ENCODE results near the gene PMIS2. TPM values are rescaled to one million over a fixed set of nuclear protein-coding genes. Genes with fewer than 3 reads are reported as not detected.
A peak's percentile ranks its signal among the peaks of the same experiment; 100 is the strongest.

Gene PMIS2
- total RNA-seq, 3 donors from 2014 or later: not detected

- H3K9me3 ChIP-seq: no peaks in the 10 kb centered on the region
- H3K4me1 ChIP-seq: peaks cover 0 to 3% of the 10 kb centered on the region in 2 donors
- intact Hi-C loops (cut with DNase I; ENCODE audit: low total_unique reads): loop anchor here (5.0 kb wide), 1 partner anchor 490 kb away; no protein-coding TSS in a partner anchor
- H3K27ac ChIP-seq: no peak overlapping the region
- no peaks in the 10 kb centered on the region for H3K27me3 ChIP-seq
- H3K36me3 ChIP-seq: no peaks in the 10 kb centered on the region
- TF ChIP-seq POLR2AphosphoS5 (IDR thresholded peaks at IDR 0.05) (no peak), CTCF (IDR thresholded peaks at IDR 0.05) (no peak), POLR2A (IDR thresholded peaks at IDR 0.05) (no peak)
- no peak for DNase-seq (ENCODE audit: low spot score in 2 of 2)
- no peak overlapping the region for H3K4me3 ChIP-seq
Observed at GRCh38 chr19:35542209-35542608, 43.8 kb upstream of the PMIS2 start.

- TF ChIP-seq POLR2AphosphoS5 (IDR thresholded peaks at IDR 0.05) (no peak), POLR2A (IDR thresholded peaks at IDR 0.05) (no peak), CTCF (IDR thresholded peaks at IDR 0.05) (no peak)
- no peak overlapping the region for H3K4me3 ChIP-seq
- H3K36me3 ChIP-seq: no peaks in the 10 kb centered on the region
- intact Hi-C loops (cut with DNase I; ENCODE audit: low total_unique reads): loop anchor here (5.0 kb wide), 1 partner anchor 491 kb away; no protein-coding TSS in a partner anchor
- DNase-seq (ENCODE audit: low spot score in 2 of 2): no peak
- no peaks in the 10 kb centered on the region for H3K27me3 ChIP-seq
- no peak overlapping the region for H3K27ac ChIP-seq
- peaks cover 0 to 3% of the 10 kb centered on the region in 2 donors for H3K4me1 ChIP-seq
- no peaks in the 10 kb centered on the region for H3K9me3 ChIP-seq
Observed at GRCh38 chr19:35543280-35544109, 42.5 kb upstream of the PMIS2 start.

GRCh38 chr19:35544110-35544802 is 41.7 kb upstream of the PMIS2 start:
- H3K27me3 ChIP-seq: no peaks in the 10 kb centered on the region
- no peaks in the 10 kb centered on the region for H3K9me3 ChIP-seq
- H3K4me3 ChIP-seq: peak overlapping the region; percentile 87 to 97 (median 89)
- DNase-seq (ENCODE audit: low spot score in 2 of 2): no peak
- H3K36me3 ChIP-seq: no peaks in the 10 kb centered on the region
- H3K4me1 ChIP-seq: peaks cover 0 to 3% of the 10 kb centered on the region in 2 donors
- TF ChIP-seq POLR2A (IDR thresholded peaks at IDR 0.05) (no peak), POLR2AphosphoS5 (IDR thresholded peaks at IDR 0.05) (no peak), CTCF (IDR thresholded peaks at IDR 0.05) (no peak)
- H3K27ac ChIP-seq: peak overlapping the region in 1 of 2 donors; percentile 84
- intact Hi-C loops (cut with DNase I; ENCODE audit: low total_unique reads): loop anchor here (5.0 kb wide), 1 partner anchor 492 kb away; no protein-coding TSS in a partner anchor

GRCh38 chr19:35545001-35545854 is 40.7 kb upstream of the PMIS2 start, which contains the start of gene TMEM147:
Gene TMEM147 (plus strand): TSS chr19:35545626. CDS start chr19:35545740, 114 bp downstream.
- DNase-seq (ENCODE audit: low spot score in 2 of 2): peak; percentile 87 to 88
- H3K9me3 ChIP-seq: no peaks in the 10 kb centered on the region
- peak within 1 kb of the TSS; percentile 87 to 97 (median 89) for H3K4me3 ChIP-seq
- H3K4me1 ChIP-seq: peaks cover 0 to 3% of the 10 kb centered on the region in 2 donors
- peak within 1 kb of the TSS; percentile 84 to 89 for H3K27ac ChIP-seq
- intact Hi-C loops (cut with DNase I; ENCODE audit: low total_unique reads): no loop called here
- peak in 2 of 3 donors; percentile 44 to 65 for TF ChIP-seq POLR2AphosphoS5 (IDR thresholded peaks at IDR 0.05)
- TF ChIP-seq POLR2A (IDR thresholded peaks at IDR 0.05): no peak
- no peak for TF ChIP-seq CTCF (IDR thresholded peaks at IDR 0.05)
- no peaks in the 10 kb centered on the region for H3K27me3 ChIP-seq
- no peaks in the 10 kb centered on the region for H3K36me3 ChIP-seq

All from breast epithelium (tissue), 4 donors.